ENCODE measurements around the gene SAMSN1.

SAMSN1 gene

GRCh38 chr21:14484188-14485009, 61.7 kb downstream of the SAMSN1 start:
- DNase-seq (ENCODE audit: low spot score): no peak

GRCh38 chr21:14483296-14483695, 62.8 kb downstream of the SAMSN1 start:
- DNase-seq (ENCODE audit: low spot score): no peak

- DNase-seq (ENCODE audit: low spot score): no peak
Observed at GRCh38 chr21:14482165-14482564, 64.0 kb downstream of the SAMSN1 start.

GRCh38 chr21:14480411-14481031, 65.6 kb downstream of the SAMSN1 start:
- DNase-seq (ENCODE audit: low spot score): no peak

- DNase-seq (ENCODE audit: low spot score): no peak
Observed at GRCh38 chr21:14479241-14479786, 66.8 kb downstream of the SAMSN1 start.

- no peak for DNase-seq (ENCODE audit: low spot score)
Observed at GRCh38 chr21:14477841-14478240, 68.3 kb downstream of the SAMSN1 start.

- no peak for DNase-seq (ENCODE audit: low spot score)
Observed at GRCh38 chr21:14477133-14477532, 69.0 kb downstream of the SAMSN1 start.

- no peak for DNase-seq (ENCODE audit: low spot score)
Observed at GRCh38 chr21:14474995-14475394, 71.1 kb downstream of the SAMSN1 start.

- no peak for DNase-seq (ENCODE audit: low spot score)
Observed at GRCh38 chr21:14469641-14470040, 76.5 kb downstream of the SAMSN1 start.

GRCh38 chr21:14466715-14467114, 79.4 kb downstream of the SAMSN1 start:
- no peak for DNase-seq (ENCODE audit: low spot score)

GRCh38 chr21:14457762-14458161, 88.4 kb downstream of the SAMSN1 start:
- no peak for DNase-seq (ENCODE audit: low spot score)

GRCh38 chr21:14456911-14457310, 89.2 kb downstream of the SAMSN1 start:
- no peak for DNase-seq (ENCODE audit: low spot score)

- DNase-seq (ENCODE audit: low spot score): no peak
Observed at GRCh38 chr21:14454016-14455009, 91.8 kb downstream of the SAMSN1 start.

GRCh38 chr21:14453339-14454015, 92.6 kb downstream of the SAMSN1 start:
- DNase-seq (ENCODE audit: low spot score): no peak

GRCh38 chr21:14452727-14453241, 93.3 kb downstream of the SAMSN1 start:
- no peak for DNase-seq (ENCODE audit: low spot score)

GRCh38 chr21:14452031-14452726, 93.9 kb downstream of the SAMSN1 start:
- no peak for DNase-seq (ENCODE audit: low spot score)

- no peak for DNase-seq (ENCODE audit: low spot score)
Observed at GRCh38 chr21:14451546-14451945, 94.6 kb downstream of the SAMSN1 start.

- no peak for DNase-seq (ENCODE audit: low spot score)
Observed at GRCh38 chr21:14448784-14449183, 97.3 kb downstream of the SAMSN1 start.

GRCh38 chr21:14438211-14438610, 107.9 kb downstream of the SAMSN1 start:
- DNase-seq (ENCODE audit: low spot score): no peak

- no peak for DNase-seq (ENCODE audit: low spot score)
Observed at GRCh38 chr21:14435423-14435822, 110.7 kb downstream of the SAMSN1 start.

Data from iPS-NIHi11 (cell line).